Measurements from ENCODE around the gene GSG1L.

- no peak for TF ChIP-seq CTCF (IDR thresholded peaks at IDR 0.05; ENCODE audit: low read depth, low read length)
- TF ChIP-seq POLR2A (IDR thresholded peaks at IDR 0.05; ENCODE audit: extremely low read depth, insufficient read length): no peak
- no peak for TF ChIP-seq MAX (IDR thresholded peaks at IDR 0.05; ENCODE audit: low read depth, low read length)
- TF ChIP-seq MYC (IDR thresholded peaks at IDR 0.05; ENCODE audit: low read depth, low read length): no peak
These were observed 103.6 kb downstream of the GSG1L start for GRCh38 chr16:27959914-27960313.

All from NB4 (cell line).